CD4-positive, alpha-beta T cell treated with Interleukin-15 for 1 hour (primary cell): Measurements from ENCODE around the gene URB2.
A peak's percentile ranks its signal among the peaks of the same experiment; 100 is the strongest.
"Not testable (repeated sequence)": the region's sequence is repeated elsewhere in the genome, so short reads cannot be mapped to it uniquely, and the experiment has no call there.

Experiments used
- DNase-seq: peaks from one replicate; pipeline ENCODE4 v3.0.0-alpha.2; 2020

The URB2 gene

DNA sequence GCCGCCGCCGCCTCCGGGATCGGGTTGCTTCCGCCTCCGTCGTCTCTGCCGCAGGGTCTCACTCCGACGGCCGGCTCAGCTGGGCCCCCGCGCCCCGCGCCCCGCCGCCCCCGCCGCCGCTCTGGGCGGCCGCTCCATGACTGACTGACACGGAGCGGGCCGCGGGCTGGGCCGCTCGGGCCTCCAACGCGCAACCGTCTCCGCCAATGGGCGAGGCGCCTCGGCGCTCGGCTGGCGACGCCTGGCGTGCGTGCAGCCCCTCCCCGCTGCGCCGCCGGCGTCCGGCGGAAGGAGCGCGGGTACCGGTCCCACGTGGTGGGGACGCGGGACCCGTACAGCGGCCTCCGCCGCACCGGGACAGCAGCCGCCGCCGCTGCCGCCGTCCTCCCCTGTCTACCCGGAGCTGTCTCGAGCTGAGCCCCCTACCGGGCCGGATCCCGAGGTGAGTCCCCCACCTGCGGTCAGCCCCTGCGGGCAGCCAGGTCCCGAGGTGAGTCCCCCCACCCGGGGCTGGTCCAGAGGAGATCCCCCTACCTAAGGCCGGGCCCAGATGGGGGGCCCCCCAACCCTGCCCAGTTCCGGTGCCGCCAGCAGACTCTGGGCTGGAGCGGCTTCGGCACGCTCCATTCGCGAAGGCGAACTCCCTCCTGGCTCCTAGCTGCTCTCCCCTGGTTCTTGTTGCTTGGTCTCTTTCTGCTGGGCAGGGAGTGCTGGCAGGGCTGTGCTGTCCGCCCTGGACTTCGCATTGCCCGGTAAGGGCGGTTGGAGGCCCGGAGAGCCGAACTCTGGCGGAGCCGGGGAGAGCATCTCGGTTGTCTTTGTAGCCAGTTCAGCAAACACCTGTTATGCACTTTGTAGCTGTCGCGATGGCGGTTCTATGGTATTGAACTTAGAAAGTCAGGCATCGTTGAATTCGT lies at the start of gene URB2, which contains the start of gene TAF5L:
Gene URB2, plus strand, starts transcription at position 333 of the 917 bp plus-strand sequence. CDS start 1,387 bp downstream, outside the sequence.
Gene TAF5L, minus strand, starts transcription at position 208 of the 917 bp plus-strand sequence. CDS start 11,640 bp downstream, outside the sequence.
- DNase-seq: peak; percentile 85

DNA sequence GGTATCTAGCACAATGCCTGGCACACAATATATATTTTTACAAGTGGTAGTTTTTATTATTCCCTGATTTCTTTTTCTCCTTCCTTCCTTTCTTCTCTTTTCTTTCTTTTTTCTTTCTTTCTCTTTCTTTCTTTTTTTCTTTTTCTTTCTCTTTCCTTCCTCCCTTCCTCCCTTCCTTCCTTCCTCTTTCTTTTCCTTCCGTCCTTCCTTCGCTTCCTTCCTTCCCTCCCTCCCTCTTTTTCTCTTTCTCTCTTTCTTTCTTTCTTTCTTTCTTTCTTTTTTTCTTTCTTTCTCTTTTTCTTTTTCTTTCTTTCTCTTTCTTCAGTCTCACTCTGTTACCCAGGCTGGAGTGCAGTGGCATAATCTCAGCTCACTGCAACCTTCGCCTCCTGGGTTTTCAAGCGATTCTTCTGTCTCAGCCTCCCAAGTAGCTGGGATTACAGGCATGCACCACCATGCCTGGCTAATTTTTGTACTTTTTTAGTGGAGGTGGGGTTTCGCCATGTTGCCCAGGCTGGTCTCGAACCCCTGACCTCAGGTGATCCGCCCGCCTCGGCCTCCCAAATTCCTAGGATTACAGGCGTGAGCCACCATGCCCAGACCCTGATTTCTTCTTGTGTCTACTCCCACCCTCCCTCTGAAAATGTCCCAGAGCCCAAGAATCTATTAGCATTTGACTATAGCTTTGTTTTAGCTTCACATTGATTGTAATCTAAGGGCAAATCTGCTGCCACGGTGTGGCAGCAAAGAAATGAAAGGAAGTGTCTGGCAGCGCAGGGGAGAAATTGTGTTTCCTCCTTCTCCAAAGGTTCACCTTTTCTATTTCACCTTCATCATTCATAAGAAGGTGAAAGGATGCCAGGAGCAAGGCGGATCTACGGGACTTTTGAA lies 47.6 kb upstream of the URB2 start:
- DNase-seq: no peak

DNA sequence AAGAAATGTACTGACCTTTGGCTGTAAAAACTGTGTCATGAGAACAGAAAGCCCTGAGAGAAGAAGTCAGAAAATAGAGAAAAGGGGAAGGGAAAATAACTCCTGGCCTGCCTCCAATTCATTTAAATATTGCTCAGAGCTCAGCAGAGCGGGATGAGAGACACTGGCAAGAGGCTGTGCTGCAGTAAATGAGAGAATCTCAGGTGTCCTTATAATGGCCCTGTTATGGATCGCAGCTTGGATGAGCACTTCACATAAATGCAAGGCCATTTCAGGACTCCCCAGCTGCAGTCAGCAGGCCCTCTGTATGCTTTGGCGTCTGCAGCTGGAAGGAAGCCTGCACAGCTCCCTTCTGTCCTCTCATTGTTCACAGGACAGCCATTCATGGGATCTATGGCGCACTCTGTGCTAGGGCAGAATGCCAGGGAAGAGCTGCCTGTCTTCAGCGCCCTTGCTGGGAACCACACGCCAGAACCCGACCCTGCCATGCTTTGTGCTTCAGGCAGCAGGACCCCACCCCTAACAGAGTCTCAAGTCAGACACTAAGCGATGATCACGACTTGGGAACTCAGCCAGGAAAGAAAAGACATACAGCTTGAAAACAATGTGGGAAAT lies 46.9 kb upstream of the URB2 start:
- no peak for DNase-seq

DNA sequence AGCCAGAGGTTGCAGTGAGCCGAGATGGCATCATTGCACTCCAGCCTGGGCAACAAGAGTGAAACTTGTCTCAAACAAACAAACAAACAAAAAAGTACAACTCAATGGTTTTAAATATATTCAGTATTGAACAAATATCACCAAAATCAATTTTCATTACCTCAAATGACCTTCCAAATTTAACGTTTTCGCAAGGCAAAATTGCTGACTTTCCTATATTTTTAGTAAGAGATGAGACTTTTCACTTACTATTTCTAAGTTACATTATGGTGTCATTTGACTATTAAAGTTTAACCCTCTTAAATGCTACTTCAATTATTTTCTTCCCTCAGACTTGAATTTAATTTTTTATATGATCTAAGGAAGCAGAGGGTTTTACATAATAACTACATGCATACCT lies 44.6 kb upstream of the URB2 start:
- no peak for DNase-seq

DNA sequence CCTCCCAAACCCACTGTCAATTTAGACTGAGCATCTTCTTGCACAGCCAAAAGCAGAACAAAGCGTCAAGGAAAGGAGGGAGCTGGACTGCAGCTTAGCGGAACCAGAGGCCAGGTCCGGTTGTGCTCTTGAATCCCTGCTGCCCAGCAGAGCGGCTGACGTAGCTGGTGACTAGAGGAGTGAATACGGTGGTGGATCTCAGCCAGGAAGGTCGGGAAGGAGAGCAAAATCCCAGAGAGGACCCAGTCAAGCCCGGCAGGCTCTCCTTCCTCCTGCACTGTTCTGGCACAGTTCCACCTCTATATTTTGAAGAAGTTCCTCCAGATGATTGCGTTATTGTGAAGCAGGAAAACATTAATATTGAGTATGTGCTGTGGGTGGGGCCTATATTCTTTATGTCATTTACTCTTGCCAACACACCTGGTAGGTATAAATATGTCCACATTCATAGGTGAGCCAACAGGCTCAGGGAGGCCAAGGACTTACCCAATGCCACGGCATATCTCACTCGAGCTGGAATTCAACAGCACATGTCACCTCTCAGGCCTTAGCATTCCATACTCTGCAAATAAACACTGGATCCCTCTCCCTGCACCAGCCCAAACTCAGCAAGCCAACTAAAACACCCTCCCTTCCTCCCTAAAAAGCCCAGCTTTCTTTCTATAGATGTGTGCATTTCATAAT lies 43.9 kb upstream of the URB2 start:
- DNase-seq: no peak

DNA sequence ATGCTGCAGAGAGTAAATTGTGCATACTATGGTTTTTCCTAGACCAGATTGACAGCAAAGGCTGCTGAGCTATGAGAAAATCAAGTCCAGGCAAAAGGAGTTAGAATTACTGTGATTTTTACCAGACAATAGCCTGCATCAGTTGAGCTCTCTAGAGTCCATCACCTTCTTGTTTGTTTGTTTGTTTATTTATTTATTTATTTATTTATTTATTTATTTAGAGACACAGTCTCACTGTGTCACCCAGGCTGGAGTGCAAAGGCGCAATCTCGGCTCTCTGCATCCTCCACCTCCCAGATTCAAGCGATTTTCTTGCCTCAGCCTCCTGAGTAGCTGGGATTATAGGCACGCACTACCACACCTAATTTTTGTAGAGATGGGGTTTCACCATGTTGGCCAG lies 43.3 kb upstream of the URB2 start:
- DNase-seq: no peak

DNA sequence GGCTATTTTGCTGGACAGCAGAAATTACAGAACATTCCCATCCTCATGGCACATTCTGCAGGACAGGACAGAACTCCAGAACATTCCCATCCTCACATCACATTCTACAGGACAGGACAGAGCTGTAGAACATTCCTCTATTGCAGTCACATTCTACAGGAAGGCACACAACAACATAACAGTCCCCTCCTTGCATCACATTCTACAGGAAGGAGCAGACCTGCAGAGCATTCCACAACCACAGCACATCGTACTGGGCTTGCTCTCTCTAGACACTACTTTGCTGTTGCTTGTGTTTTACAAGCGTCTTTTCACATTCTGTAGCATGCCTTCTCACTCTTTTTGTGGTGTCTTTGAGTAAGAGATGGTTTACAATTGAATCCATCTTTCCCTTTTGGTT lies 40.7 kb upstream of the URB2 start:
- DNase-seq: no peak

DNA sequence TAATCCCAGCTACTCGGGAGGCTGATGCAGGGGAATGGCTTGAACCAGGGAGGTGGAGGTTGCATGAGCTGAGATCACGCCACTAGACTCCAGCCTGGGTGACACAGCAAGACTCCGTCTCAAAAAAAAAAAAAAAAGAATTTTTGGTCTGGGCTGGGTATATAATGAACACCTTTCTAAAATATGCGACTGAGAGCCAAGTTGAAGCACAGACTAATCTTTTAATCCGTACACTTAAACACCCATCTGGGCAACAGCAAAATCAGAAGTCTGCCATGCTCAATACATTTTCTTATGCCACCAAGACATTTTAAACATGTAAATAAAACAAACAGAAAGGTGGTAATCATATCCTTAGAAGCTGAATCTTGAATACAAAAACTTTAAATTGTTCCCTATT lies 35.9 kb upstream of the URB2 start:
- DNase-seq: no peak

DNA sequence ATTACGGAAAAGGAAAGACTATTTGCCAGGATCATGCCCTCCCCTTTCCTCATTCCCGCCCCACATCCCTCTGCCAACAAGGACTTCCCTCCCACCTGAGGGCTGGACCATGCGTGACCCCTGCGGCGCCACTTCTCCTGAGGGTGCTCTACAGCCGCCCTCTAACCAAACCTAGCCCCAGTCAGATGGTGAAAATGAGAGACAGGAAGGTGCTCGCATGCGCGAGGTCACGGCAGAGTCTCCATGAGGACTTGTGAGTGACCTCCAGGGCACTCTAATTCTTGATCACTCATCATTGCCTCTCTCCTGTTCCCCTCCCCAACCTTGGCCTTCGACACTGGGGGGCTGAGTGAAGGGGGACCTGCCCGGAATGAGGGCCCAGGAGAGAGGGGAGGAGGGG lies 32.2 kb upstream of the URB2 start:
- no peak for DNase-seq

DNA sequence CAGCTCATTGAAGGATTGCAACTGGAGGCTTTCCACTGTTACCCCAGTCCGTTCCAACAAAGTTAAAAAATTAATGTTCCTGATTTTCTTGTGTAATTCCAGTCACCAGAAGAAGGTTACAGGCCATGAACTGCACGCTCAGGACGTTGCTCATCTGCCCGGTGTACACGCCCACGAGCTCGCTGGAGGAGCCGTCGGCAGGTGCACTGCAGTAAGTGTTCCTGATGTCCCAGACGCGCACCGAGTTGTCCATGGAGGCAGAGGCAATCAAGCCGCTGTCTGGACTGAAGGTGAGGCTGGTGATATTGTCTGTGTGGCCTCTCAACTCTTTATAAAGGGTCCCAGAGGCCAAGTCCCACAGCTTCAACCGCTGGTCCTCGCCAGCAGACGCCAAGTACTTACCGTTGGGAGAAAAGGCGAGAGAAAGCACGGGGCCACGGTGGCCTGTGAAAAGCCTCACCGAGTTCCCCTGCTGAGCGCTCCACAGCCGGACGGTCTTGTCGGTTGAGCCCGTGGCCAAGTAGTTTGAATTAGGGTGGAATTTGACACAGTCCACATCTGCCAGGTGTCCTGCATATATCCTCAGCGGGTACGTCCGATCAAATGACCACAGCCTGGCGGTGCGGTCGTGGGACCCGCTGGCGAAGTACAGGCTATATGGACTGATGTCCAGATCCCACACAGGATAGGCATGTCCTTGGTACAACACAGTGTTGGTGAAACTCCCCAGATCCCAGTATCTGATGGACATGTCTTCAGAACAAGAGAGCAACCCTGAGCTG lies 31.6 kb upstream of the URB2 start:
- no peak for DNase-seq

DNA sequence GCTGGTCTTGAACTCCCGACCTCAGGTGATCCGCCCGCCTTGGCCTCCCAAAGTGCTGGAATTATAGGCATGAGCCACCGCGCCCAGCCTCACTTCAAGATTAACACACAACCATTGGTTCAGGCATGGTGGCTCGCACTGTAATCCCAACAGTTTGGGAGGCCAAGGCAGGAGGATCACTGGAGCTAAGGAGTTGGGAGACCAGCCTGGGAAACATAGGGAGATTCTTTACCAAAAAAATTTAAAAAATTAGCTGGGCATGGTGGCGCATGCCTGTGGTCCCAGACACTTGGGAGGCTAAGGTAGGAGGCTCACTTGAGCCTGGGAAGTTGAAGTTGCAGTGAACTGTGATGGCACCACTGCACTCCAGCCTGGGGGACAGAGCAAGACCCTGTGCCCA lies 30.2 kb upstream of the URB2 start:
- not testable (repeated sequence) for DNase-seq

DNA sequence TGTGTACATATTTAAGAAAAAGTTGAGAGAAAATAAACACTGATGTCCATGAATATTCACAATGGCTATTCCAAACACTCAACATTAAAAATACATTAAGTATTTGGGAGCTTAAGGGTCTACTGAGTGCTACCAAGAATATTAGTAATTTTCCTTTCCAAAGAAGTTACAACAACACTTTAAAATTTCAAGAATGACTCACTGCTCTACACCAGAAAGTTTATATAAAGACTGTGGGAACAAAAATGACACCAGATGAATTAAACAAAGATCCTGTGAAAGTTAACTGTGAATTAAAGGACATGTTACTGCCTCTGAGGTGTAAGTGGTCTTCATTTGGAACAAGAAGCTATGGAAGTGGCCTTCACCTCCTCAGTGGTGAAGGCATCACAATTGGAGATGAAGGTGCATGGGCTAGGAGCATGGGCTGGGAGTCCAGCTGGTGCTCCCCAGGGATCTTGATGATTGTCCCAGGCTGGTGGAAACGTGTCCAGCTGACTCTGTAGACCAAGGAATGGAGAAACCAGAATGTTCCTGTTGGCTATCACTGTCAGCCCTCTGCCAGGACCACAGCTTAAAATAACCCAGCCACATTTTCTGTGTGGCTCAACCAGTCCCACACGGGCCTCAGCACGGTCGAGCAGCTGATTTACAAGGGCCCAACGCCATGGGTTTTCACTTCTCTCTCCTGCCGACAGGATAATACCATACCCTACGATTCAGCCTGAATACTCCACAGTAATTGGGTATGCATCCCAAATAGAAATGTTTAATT lies 28.9 kb upstream of the URB2 start:
- no peak for DNase-seq

DNA sequence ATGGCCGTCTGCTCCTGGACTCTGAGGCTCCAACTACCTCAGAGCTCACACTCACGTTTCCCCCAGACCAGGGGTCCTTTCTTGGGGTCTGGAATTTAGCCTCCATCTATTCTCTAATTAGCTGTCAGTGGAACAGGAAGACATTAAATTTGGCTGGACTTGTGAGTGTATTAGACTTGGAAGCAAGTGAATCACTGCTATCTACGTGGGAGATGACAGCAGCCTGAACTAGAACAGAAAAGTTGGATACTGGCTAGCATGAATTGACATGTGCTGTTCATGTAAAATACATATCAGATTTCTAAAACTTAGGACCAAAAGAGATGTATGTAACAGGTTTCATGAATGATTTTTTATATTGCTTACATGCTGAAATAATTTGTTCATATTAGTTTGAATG lies 28.2 kb upstream of the URB2 start:
- no peak for DNase-seq

DNA sequence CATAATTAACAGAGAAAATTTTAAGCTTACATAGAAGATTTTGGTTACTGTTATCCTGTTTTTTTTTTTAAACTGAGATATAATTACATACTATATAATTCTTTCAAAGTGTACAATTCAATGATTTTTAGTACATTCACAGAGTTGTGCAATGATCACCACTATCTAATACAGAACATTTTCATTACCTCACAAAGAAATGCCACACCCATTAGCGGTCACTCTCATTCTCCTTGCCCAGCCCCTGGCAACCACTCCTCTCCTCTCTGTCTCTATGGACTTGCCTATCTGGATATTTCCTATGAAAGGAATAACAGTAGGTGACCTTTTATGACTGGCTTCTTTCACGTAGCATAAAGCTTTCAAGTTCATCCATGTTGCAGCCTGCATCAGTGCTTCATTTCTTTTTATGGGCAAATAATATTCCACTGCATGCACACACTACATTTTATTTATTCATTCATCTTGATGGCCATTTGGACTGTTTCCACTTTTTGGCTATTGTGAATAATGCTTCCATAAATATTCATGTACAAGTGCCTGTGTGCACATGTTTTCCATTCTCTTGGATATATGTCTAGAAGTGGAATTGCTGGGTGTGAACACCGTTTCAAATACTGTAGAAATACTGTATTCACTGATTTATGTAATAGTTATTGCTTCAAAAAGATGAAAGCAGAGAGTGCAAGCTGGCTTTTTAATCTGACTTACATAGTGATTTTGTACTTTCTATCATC lies 26.7 kb upstream of the URB2 start:
- DNase-seq: no peak

DNA sequence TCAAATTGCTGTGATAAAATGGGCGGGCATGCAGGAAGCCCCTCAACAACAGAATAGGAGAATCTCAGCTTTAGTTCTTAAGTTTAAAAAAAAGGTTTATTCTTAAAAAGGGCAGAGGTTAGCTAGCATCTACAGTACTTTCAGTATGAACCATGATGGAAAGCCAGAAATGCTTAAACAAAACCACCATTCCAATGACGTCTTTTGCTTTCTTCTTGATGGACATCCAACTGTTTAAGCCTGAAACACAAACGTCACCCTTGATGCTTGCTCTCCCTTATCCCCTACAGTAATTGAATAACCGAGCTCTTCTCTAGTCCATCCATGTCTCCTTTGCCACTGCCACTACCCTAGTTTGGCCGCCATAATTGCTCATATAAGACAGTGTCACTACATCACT lies 25.8 kb upstream of the URB2 start:
- DNase-seq: no peak

DNA sequence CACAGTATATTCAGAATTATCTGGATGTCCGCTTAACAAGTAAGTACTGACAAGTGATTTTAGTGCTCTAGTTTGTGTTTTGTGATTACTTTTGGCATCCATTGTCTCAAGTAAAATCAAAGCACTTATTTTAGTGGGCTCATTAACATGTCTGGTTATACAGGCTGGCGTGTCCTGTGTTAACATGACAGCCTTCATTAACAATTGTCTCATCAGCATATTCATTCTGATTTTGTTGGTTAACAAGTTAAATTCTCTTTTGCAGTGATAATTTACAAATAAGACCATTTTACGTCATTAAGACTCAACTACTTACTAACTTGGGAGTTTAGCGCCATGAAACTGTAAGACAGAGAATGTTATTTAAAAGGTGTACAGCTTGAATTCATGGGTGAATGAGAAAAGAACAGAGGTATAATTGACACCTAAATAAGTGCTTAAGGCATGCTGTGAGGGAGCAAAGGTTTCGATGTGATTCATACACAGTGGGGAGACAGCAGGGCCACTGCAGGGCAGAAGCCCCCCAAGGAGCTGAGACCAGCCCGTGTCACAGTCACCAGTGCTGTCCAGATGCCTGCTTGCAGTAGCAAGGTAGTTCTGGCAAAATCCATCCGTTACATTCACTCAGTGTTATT lies 22.6 kb upstream of the URB2 start:
- no peak for DNase-seq

DNA sequence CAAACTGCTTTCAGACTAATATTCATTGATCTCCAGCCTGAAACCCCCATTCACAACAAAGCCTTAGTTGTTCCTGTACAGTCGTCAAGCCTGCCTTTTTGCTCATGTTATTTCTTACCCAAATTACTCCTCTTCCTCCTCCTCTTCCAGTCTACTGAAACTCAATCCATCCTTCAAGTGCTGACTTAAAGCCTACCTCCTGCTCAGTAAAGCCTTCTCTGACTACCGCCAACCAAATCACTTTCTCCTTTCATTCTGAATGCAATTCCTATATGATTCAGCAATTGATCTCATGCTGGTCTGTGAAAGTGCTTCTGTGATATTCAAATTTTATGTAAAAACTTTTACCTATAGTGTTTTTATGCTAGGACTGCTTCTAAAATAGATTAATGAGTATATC lies 18.7 kb upstream of the URB2 start:
- no peak for DNase-seq

DNA sequence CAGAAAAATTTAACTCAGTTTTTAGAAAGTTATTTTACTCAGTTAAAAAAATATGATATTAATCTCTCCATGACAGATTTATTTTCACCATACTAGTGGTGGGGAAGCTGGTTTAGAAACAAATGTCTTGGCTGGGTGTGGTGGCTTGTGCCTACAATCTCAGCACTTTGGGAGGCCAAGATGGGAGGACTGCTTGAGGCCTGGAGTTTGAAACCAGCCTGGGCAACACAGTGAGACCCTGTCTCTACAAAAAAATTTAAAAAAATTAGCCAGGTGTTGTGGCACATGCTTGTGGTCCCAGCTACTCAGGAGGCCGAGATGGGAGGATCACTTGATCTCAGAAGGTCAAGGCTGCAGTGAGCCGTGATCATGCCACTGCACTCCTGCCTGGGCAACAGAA lies 17.5 kb upstream of the URB2 start:
- no peak for DNase-seq

DNA sequence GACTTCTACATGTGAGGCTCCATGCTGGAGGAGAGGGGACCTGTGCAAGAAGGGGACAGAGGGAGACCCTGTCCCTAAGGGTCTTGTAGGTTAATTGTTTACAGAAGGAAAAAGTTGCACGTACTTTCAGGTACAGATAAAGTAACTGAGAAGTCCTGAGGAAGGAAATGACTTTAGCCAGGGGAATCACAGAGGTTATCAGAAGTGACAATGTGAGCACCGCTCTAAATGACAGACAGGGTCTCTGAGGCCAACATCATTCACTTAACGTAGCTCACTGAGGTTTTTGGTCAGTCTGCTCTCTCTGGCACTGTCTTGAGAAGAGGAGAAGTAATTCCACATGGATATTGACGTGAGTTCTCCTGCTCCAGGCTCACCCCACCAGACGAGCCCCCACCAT lies 12.1 kb upstream of the URB2 start:
- no peak for DNase-seq

DNA sequence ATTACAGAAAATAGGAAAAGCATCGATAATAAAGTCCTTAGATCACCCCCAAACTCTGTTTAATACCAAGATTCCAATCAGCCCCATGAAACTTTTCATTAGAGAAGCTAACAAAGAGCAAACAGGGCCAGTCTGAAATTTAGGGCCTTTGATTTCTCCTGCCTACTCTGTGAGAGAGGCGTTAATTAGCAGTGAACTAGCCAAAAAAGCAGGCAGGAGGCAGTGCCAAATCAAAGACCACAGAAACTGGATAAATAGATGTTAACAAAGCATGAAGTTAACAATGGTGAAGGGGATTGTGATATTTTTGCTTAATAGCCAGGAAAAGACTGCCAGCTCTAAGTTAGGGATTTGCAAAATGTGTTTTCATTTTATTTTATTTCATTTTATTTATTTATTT lies 11.3 kb upstream of the URB2 start:
- no peak for DNase-seq
